PC-9 (cell line): ENCODE results near the gene AMDHD2. TPM values are rescaled to one million over a fixed set of nuclear protein-coding genes. Genes with fewer than 3 reads are reported as not detected.

Source experiments
- BruUV-seq: library from RNA; stranded (reverse); fragments of 400-500 nt; replicated peaks from 2 replicates; lab custom pipeline; 2021; lab: Mats Ljungman, UMichigan
- CTCF ChIA-PET: fragments of 300-600 bp; sonication (Branson Sonifier 250); formaldehyde crosslinking; loops from one replicate; lab custom pipeline; 2022; ENCODE audit warnings: antibody characterized with exemption; lab: Charles Lee
- POLR2A ChIA-PET: fragments of 300-600 bp; sonication (Branson Sonifier 250); formaldehyde crosslinking; loops from one replicate; lab custom pipeline; 2022; ENCODE audit warnings: antibody characterized with exemption; ENCODE audit not compliant: unreplicated experiment; lab: Charles Lee
- DNase-seq, 2 experiments: peaks; one replicate each; pipeline versions ENCODE4 v3.0.0 to v3.0.0-alpha.2; 2015 to 2022; ENCODE audit warnings: mixed read lengths in 1 of 2
- H2AFZ ChIP-seq: fragments of 200-600 bp; sonication (generic); 2 replicates; pipeline ENCODE4 v1.8.1; 2017; ENCODE audit warnings: antibody characterized with exemption
- H3F3A ChIP-seq: fragments of 200-600 bp; sonication (generic); 2 replicates; pipeline ENCODE4 v1.8.1; 2017; ENCODE audit warnings: antibody characterized with exemption, mild to moderate bottlenecking, low read depth; ENCODE audit not compliant: insufficient read depth
- H3K27ac ChIP-seq: fragments of 200-600 bp; sonication (generic); 2 replicates; pipeline ENCODE4 v1.6.1; 2016; ENCODE audit warnings: mixed run types
- H3K27me3 ChIP-seq: fragments of 200-600 bp; sonication (generic); 2 replicates; pipeline ENCODE4 v1.6.1; 2016; ENCODE audit warnings: low read depth, mixed run types; ENCODE audit not compliant: insufficient read depth
- H3K36me3 ChIP-seq: fragments of 200-600 bp; sonication (generic); 2 replicates; pipeline ENCODE4 v1.6.1; 2016; ENCODE audit warnings: low read depth, mixed run types
- H3K4me1 ChIP-seq: fragments of 200-600 bp; sonication (generic); replicated peaks from 2 replicates; pipeline ENCODE4 v1.6.1; 2016; ENCODE audit warnings: mixed run types; ENCODE audit not compliant: insufficient read depth
- H3K4me2 ChIP-seq: fragments of 200-600 bp; sonication (generic); 2 replicates; pipeline ENCODE4 v1.6.1; 2017; ENCODE audit warnings: mixed run types
- H3K4me3 ChIP-seq: fragments of 200-600 bp; sonication (generic); 2 replicates; pipeline ENCODE4 v1.6.1; 2016; ENCODE audit warnings: mixed run types
- H3K79me2 ChIP-seq: fragments of 200-600 bp; sonication (generic); 2 replicates; pipeline ENCODE4 v1.6.1; 2017; ENCODE audit warnings: low read depth, mixed run types
- H3K9me2 ChIP-seq: fragments of 200-600 bp; sonication (generic); 2 replicates; pipeline ENCODE4 v1.8.1; 2017; ENCODE audit warnings: mild to moderate bottlenecking; ENCODE audit not compliant: insufficient read depth
- H3K9me3 ChIP-seq: fragments of 200-600 bp; sonication (generic); 2 replicates; pipeline ENCODE4 v1.8.1; 2016; ENCODE audit warnings: low read depth; ENCODE audit not compliant: insufficient read depth
- H4K20me1 ChIP-seq: fragments of 200-600 bp; sonication (generic); 2 replicates; pipeline ENCODE4 v1.8.1; 2017; ENCODE audit not compliant: insufficient read depth
- EZH2 ChIP-seq: fragments of 200-600 bp; sonication (generic); IDR thresholded peaks from 2 replicates; pipeline ENCODE4 v1.8.0; 2017; ENCODE audit warnings: antibody characterized with exemption, low read depth
- intact Hi-C: fragments of 100-400 bp; cut with micrococcal nuclease; formaldehyde crosslinking; loops from one replicate; pipeline ENCODE4 v1.10.0; 2022; ENCODE audit not compliant: unreplicated experiment
- total RNA-seq: library from RNA; stranded (reverse); gene quantifications from 2 replicates; pipeline ENCODE4 v1.2.3, GENCODE V29; 2021
- TF ChIP-seq, protein P1 (sequence below): fragments of 200-600 bp; sonication (generic); conservative IDR thresholded peaks from 2 replicates; pipeline ENCODE4 v1.6.1; 2017; ENCODE audit warnings: mixed run types, antibody characterized with exemption, mild to moderate bottlenecking, moderate library complexity

The AMDHD2 gene
- total RNA-seq, 1 experiment from 2014 or later, result 47.9 TPM

DNA sequence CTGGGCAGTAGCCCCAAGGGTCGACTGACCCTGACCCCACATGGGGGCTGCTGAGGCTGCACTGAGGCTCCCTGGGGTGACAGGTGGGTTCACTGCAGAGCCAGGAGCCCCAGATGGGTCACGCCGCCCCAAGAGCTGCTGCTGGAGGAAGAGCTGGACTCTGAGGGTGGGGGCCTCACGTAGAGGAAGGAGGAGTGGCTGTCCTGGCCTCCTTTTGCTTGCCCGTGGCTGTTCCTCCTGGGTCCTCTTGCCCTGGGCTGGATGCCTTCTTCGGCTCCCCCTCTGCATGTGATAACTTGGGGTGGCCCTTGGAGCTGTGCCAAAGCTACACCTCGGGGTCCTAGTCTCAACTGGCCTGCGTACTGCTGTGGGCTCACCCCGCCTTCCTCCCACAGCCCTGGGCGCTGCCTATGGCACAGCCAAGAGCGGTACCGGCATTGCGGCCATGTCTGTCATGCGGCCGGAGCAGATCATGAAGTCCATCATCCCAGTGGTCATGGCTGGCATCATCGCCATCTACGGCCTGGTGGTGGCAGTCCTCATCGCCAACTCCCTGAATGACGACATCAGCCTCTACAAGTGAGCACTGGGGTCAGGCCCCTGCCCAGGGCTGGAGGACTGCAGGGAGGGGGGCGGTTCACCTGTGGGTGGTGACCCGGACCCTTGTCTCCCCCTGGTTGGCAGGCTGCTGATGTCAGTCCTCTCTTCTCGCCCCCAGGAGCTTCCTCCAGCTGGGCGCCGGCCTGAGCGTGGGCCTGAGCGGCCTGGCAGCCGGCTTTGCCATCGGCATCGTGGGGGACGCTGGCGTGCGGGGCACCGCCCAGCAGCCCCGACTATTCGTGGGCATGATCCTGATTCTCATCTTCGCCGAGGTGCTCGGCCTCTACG lies 1.1 kb upstream of the AMDHD2 start:
- Histone ChIP-seq H2AFZ (no peak overlapping the region), H3K4me2 (peak overlapping the region; percentile 65), H3K27me3 (no peaks in the 10 kb centered on the region), H3K9me2 (no peaks in the 10 kb centered on the region), H3K9me3 (no peaks in the 10 kb centered on the region), H4K20me1 (peaks cover 54% of the 10 kb centered on the region), H3K79me2 (peaks cover 74% of the 10 kb centered on the region), H3F3A (peaks cover 33% of the 10 kb centered on the region; the same call in 1 of the 2 replicates), H3K4me3 (no peak overlapping the region), H3K36me3 (no peaks in the 10 kb centered on the region; the same call in 1 of the 2 replicates), H3K27ac (no peak overlapping the region), H3K4me1 (peaks cover 36% of the 10 kb centered on the region; the same call in 1 of the 2 replicates)
- TF ChIP-seq, protein P1, sequence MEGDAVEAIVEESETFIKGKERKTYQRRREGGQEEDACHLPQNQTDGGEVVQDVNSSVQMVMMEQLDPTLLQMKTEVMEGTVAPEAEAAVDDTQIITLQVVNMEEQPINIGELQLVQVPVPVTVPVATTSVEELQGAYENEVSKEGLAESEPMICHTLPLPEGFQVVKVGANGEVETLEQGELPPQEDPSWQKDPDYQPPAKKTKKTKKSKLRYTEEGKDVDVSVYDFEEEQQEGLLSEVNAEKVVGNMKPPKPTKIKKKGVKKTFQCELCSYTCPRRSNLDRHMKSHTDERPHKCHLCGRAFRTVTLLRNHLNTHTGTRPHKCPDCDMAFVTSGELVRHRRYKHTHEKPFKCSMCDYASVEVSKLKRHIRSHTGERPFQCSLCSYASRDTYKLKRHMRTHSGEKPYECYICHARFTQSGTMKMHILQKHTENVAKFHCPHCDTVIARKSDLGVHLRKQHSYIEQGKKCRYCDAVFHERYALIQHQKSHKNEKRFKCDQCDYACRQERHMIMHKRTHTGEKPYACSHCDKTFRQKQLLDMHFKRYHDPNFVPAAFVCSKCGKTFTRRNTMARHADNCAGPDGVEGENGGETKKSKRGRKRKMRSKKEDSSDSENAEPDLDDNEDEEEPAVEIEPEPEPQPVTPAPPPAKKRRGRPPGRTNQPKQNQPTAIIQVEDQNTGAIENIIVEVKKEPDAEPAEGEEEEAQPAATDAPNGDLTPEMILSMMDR, result no peak
- TF ChIP-seq EZH2, result no peak
- intact Hi-C loops, result no loop called here
- no peak for DNase-seq
- CTCF ChIA-PET, result no interaction called here
- POLR2A ChIA-PET, result interaction anchor here (0.6 to 0.8 kb wide), 2 partner anchors 92 to 1771 kb away, joined by 4 to 7 read pairs; no protein-coding TSS in a partner anchor
- BruUV-seq, result no TSS peak

DNA sequence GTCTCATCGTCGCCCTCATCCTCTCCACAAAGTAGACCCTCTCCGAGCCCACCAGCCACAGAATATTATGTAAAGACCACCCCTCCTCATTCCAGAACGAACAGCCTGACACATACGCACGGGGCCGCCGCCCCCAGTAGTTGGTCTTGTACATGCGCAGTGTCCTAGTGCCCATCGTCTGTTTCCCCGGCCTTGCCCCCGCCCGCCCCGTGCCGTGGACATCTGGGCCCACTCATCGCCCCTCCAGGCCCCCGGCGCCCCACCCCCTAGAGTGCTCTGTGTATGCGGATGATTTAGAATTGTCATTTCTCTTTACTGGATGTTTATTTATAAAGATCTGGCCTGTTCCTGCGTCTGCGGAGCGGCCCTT lies 475 bp upstream of the AMDHD2 start:
- H2AFZ ChIP-seq, result no peak overlapping the region
- H3K27me3 ChIP-seq, result no peaks in the 10 kb centered on the region
- H3K36me3 ChIP-seq, result no peaks in the 10 kb centered on the region; the same call in 1 of the 2 replicates
- DNase-seq, result no peak
- POLR2A ChIA-PET, result interaction anchor here (0.6 to 0.8 kb wide), 3 partner anchors 18 to 1771 kb away, joined by 3 to 7 read pairs (median 4); partner anchors contain the start of gene PDPK1
- no peak overlapping the region for H3K27ac ChIP-seq
- H3F3A ChIP-seq, result peaks cover 33% of the 10 kb centered on the region; the same call in 1 of the 2 replicates
- TF ChIP-seq, protein P1, result no peak
- no peak for TF ChIP-seq EZH2
- peaks cover 69% of the 10 kb centered on the region for H3K79me2 ChIP-seq
- peaks cover 51% of the 10 kb centered on the region for H4K20me1 ChIP-seq
- intact Hi-C loops, result no loop called here
- peak overlapping the region; percentile 65 for H3K4me2 ChIP-seq
- CTCF ChIA-PET, result interaction anchor here (0.6 kb wide), 1 partner anchor 16 kb away, joined by 5 read pairs; no protein-coding TSS in a partner anchor
- no peak overlapping the region for H3K4me3 ChIP-seq
- H3K9me2 ChIP-seq, result no peaks in the 10 kb centered on the region
- BruUV-seq, result no TSS peak
- no peaks in the 10 kb centered on the region for H3K9me3 ChIP-seq
- peaks cover 36% of the 10 kb centered on the region; the same call in 1 of the 2 replicates for H3K4me1 ChIP-seq

DNA sequence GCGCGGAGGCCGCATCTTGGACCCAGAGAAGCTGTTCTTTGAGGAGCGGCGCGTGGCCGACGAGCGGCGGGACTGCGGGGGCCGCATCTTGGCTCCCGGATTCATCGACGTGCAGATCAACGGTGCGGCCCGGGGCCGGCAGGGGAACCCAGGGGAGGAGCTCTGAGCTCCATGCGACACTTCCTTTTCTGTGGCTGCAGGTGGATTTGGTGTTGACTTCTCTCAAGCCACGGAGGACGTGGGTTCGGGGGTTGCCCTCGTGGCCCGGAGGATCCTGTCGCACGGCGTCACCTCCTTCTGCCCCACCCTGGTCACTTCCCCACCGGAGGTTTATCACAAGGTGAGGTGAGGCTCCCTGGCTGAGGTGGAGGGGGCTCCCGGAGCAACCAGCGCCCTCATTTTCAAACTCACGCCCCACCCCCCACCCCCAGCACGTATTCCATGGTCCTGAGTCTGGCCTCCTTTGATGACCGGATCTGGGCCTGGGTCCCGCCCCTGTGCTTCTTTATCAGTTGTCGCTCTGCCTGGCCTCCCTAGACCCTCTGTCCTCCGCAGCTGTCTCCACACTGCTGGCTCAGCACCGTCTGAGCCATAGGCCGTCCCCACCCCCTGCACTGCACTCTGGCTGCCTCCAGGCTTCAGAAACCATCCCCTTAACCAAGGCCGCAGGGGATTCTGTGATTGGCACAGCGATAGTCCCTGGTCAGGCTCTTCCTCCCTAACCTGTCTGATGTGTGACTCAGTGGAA lies 787 bp downstream of the AMDHD2 start:
- H3K4me3 ChIP-seq, result peak overlapping the region; percentile 58
- no peaks in the 10 kb centered on the region; the same call in 1 of the 2 replicates for H3K36me3 ChIP-seq
- no peaks in the 10 kb centered on the region for H3K9me2 ChIP-seq
- peak overlapping the region; percentile 79 for H2AFZ ChIP-seq
- no TSS peak for BruUV-seq
- H3K4me1 ChIP-seq, result peaks cover 26% of the 10 kb centered on the region; the same call in 1 of the 2 replicates
- DNase-seq, result peak; percentile 34 to 73
- H3K79me2 ChIP-seq, result peaks cover 57% of the 10 kb centered on the region
- intact Hi-C loops, result no loop called here
- H3K27ac ChIP-seq, result no peak overlapping the region
- H3K9me3 ChIP-seq, result no peaks in the 10 kb centered on the region
- peaks cover 39% of the 10 kb centered on the region for H4K20me1 ChIP-seq
- ChIA-PET CTCF (no interaction called here), POLR2A (interaction anchor here (0.6 kb wide), 1 partner anchor 1043 kb away, joined by 3 read pairs; no protein-coding TSS in a partner anchor)
- H3K4me2 ChIP-seq, result peak overlapping the region; percentile 88
- TF ChIP-seq EZH2, result no peak
- TF ChIP-seq, protein P1, result no peak
- H3K27me3 ChIP-seq, result no peaks in the 10 kb centered on the region
- H3F3A ChIP-seq, result peaks cover 33% of the 10 kb centered on the region; the same call in 1 of the 2 replicates
